Fibroblast of skin of right biceps (primary cell): ENCODE results near the gene RELL1.

Source experiments
- DNase-seq: peaks from one replicate; pipeline ENCODE4 v3.0.0-alpha.2; 2013

RELL1 gene

GRCh38 chr4:37664696-37665095, 21.5 kb downstream of the RELL1 start:
- no peak for DNase-seq

- no peak for DNase-seq
Observed at GRCh38 chr4:37663552-37663951, 22.6 kb downstream of the RELL1 start.

GRCh38 chr4:37662861-37663390, 23.2 kb downstream of the RELL1 start:
- DNase-seq: no peak

GRCh38 chr4:37662251-37662650, 23.9 kb downstream of the RELL1 start:
- DNase-seq: no peak

- peak; percentile 45 for DNase-seq
Observed at GRCh38 chr4:37661772-37662171, 24.4 kb downstream of the RELL1 start.

GRCh38 chr4:37659696-37660095, 26.5 kb downstream of the RELL1 start:
- no peak for DNase-seq

- DNase-seq: no peak
Observed at GRCh38 chr4:37656649-37657048, 29.5 kb downstream of the RELL1 start.

GRCh38 chr4:37653601-37654000, 32.6 kb downstream of the RELL1 start:
- no peak for DNase-seq

- DNase-seq: no peak
Observed at GRCh38 chr4:37652747-37653527, 33.2 kb downstream of the RELL1 start.

- DNase-seq: no peak
Observed at GRCh38 chr4:37651781-37652377, 34.3 kb downstream of the RELL1 start.

- no peak for DNase-seq
Observed at GRCh38 chr4:37650481-37650880, 35.7 kb downstream of the RELL1 start.

- DNase-seq: no peak
Observed at GRCh38 chr4:37649268-37649667, 36.9 kb downstream of the RELL1 start.

- DNase-seq: peak; percentile 57
Observed at GRCh38 chr4:37648084-37648817, 37.9 kb downstream of the RELL1 start.

- no peak for DNase-seq
Observed at GRCh38 chr4:37646247-37646646, 39.9 kb downstream of the RELL1 start.

GRCh38 chr4:37645736-37646135, 40.4 kb downstream of the RELL1 start:
- no peak for DNase-seq

GRCh38 chr4:37644962-37645361, 41.2 kb downstream of the RELL1 start:
- DNase-seq: peak; percentile 41

- no peak for DNase-seq
Observed at GRCh38 chr4:37641886-37642849, 44.0 kb downstream of the RELL1 start.

GRCh38 chr4:37641352-37641751, 44.8 kb downstream of the RELL1 start:
- DNase-seq: no peak

GRCh38 chr4:37639551-37640285, 46.5 kb downstream of the RELL1 start:
- no peak for DNase-seq

GRCh38 chr4:37635155-37635554, 51.0 kb downstream of the RELL1 start:
- no peak for DNase-seq

GRCh38 chr4:37634180-37634579, 52.0 kb downstream of the RELL1 start:
- DNase-seq: no peak

- DNase-seq: no peak
Observed at GRCh38 chr4:37632836-37633235, 53.3 kb downstream of the RELL1 start.
